IPS-15b (cell line): ENCODE measurements around the gene WSB1.

ENCODE experiments used
- H3K27me3 ChIP-seq: one replicate; pipeline ENCODE4 v1.6.1; 2013; ENCODE audit warnings: low read length; ENCODE audit not compliant: control insufficient read depth, insufficient read depth
- H3K36me3 ChIP-seq: one replicate; pipeline ENCODE4 v1.6.1; 2013; ENCODE audit warnings: low read length; ENCODE audit not compliant: control insufficient read depth, insufficient read depth
- H3K4me1 ChIP-seq: one replicate; pipeline ENCODE4 v1.6.1; 2013; ENCODE audit warnings: mild to moderate bottlenecking, low read length; ENCODE audit not compliant: control insufficient read depth, insufficient read depth
- H3K4me3 ChIP-seq: one replicate; pipeline ENCODE4 v1.5.1; 2013; ENCODE audit warnings: low read depth, low read length
- H3K9ac ChIP-seq: one replicate; pipeline ENCODE4 v1.6.1; 2013; ENCODE audit warnings: low read depth, mild to moderate bottlenecking, low read length
- H3K9me3 ChIP-seq: one replicate; pipeline ENCODE4 v1.6.1; 2013; ENCODE audit warnings: mild to moderate bottlenecking, low read length; ENCODE audit not compliant: control insufficient read depth, insufficient read depth

Gene WSB1

GRCh38 chr17:27343977-27344607 is 50.2 kb downstream of the WSB1 start:
- H3K36me3 ChIP-seq, result no peaks in the 10 kb centered on the region
- peaks cover 14% of the 10 kb centered on the region for H3K4me1 ChIP-seq
- H3K9ac ChIP-seq, result no peak overlapping the region
- H3K4me3 ChIP-seq, result no peak overlapping the region
- H3K9me3 ChIP-seq, result no peaks in the 10 kb centered on the region
- H3K27me3 ChIP-seq, result no peaks in the 10 kb centered on the region

DNA sequence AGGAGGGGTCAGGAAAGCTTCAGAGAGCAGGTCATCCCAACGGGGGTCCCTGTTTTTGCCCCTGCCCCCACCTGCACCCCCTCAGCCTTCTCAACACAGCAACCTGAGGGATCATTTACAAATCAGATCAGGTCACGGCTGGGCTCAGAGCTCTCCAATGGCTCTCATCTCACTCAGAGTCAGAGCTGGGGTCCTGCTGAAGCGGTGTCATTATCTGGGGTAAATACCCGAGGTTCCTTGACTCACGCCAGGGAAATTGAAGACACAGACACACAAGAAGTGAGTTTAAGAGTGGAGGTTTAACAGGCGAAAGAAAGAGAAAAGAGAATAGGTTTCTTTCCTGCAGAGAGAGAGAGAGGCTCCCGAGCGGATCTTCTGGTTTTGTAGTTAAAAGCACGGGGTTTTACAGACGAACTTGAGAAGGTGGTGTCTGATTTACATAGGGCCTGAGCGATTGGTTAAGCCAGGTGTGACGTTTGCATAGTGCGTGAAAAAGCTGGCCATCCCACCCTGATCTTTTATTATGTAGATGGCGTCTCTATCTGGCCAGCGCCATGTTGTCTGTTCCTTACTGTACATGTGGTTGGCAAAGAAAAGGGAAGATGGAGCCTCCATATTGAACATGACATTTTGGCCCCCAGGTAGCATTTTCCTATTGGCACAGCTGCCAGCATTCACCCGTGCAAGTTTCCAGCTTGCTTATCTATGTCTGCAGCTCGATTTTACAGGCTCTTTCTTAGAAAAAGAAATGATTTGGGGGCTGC is 51.4 kb downstream of the WSB1 start:
- Histone ChIP-seq H3K9me3 (no peaks in the 10 kb centered on the region), H3K27me3 (no peaks in the 10 kb centered on the region), H3K4me1 (peaks cover 10% of the 10 kb centered on the region), H3K4me3 (peak overlapping the region; percentile 53), H3K36me3 (no peaks in the 10 kb centered on the region), H3K9ac (peak overlapping the region; percentile 40)

GRCh38 chr17:27346228-27346899 is 52.5 kb downstream of the WSB1 start:
- H3K4me1 ChIP-seq, result peaks cover 4% of the 10 kb centered on the region
- H3K27me3 ChIP-seq, result no peaks in the 10 kb centered on the region
- H3K9ac ChIP-seq, result no peak overlapping the region
- H3K36me3 ChIP-seq, result no peaks in the 10 kb centered on the region
- no peak overlapping the region for H3K4me3 ChIP-seq
- no peaks in the 10 kb centered on the region for H3K9me3 ChIP-seq

DNA sequence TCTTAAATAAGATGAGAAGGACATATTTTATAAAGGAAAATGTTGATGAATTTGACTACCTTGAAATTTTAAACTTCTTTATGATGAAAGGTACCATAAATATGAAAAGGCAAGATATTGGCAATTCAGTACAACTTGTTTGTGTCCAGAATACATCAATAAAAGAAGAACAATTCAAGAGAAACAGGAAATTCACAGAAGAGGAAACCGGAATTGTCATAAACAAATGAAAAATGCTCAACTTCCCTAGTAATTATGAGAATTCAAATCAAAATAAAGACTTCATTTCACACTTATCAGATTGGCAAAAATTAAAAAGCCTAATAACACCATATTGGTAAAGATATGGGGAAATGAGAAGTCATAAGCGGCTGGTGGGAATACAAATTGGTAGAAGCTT is 54.3 kb downstream of the WSB1 start:
- Histone ChIP-seq H3K4me1 (peaks cover 1% of the 10 kb centered on the region), H3K4me3 (no peak overlapping the region), H3K9ac (no peak overlapping the region), H3K27me3 (no peaks in the 10 kb centered on the region), H3K36me3 (no peaks in the 10 kb centered on the region), H3K9me3 (no peaks in the 10 kb centered on the region)

GRCh38 chr17:27349540-27350021 is 55.7 kb downstream of the WSB1 start:
- Histone ChIP-seq H3K27me3 (peaks cover 3% of the 10 kb centered on the region), H3K4me1 (peaks cover 3% of the 10 kb centered on the region), H3K4me3 (peak overlapping the region; percentile 45), H3K9me3 (no peaks in the 10 kb centered on the region), H3K36me3 (no peaks in the 10 kb centered on the region), H3K9ac (no peak overlapping the region)

- Histone ChIP-seq H3K4me1 (peaks cover 3% of the 10 kb centered on the region), H3K9ac (no peak overlapping the region), H3K4me3 (no peak overlapping the region)
Measured at GRCh38 chr17:27351759-27352158, 57.8 kb downstream of the WSB1 start.

DNA sequence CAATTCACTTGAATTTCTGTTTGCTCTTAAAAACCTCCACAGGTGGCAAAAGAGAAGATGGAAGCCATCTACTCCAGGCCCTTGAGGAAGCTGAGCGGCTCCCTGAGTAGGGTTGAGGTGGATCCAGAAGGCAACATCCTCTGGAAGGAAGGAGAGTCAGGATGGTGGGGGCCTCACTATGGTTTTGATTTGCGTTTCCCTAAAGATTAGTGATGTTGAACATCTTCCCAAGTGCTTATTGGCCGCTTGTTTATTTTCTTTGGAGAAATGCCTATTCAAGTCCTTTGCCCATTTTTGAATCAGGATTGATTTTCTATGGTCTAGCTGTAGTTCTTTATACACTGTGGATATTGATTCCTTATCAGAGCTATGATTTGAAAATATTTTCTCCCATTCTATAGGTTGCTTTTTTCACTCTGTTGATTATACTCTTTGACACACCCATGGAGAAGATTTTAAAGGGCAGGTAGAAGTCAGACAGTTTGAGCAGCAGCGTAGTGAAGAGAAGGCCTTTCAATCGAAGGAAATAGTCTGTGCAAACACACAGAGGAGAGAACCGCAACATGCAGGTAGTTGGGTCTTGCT is 58.6 kb downstream of the WSB1 start:
- Histone ChIP-seq H3K36me3 (no peaks in the 10 kb centered on the region), H3K9me3 (no peaks in the 10 kb centered on the region), H3K4me1 (peaks cover 3% of the 10 kb centered on the region), H3K4me3 (peak overlapping the region; percentile 65), H3K27me3 (peaks cover 5% of the 10 kb centered on the region), H3K9ac (no peak overlapping the region)

More at GRCh38 chr17:27351759-27352158, 57.8 kb downstream of the WSB1 start:
- no peaks in the 10 kb centered on the region for H3K36me3 ChIP-seq
- peaks cover 5% of the 10 kb centered on the region for H3K27me3 ChIP-seq
- H3K9me3 ChIP-seq, result no peaks in the 10 kb centered on the region

- Histone ChIP-seq H3K9ac (peak overlapping the region; percentile 73), H3K9me3 (no peaks in the 10 kb centered on the region), H3K36me3 (no peaks in the 10 kb centered on the region), H3K4me1 (peaks cover 3% of the 10 kb centered on the region), H3K4me3 (peak overlapping the region; percentile 65), H3K27me3 (peaks cover 5% of the 10 kb centered on the region)
Measured at GRCh38 chr17:27353033-27353460, 59.1 kb downstream of the WSB1 start.

DNA sequence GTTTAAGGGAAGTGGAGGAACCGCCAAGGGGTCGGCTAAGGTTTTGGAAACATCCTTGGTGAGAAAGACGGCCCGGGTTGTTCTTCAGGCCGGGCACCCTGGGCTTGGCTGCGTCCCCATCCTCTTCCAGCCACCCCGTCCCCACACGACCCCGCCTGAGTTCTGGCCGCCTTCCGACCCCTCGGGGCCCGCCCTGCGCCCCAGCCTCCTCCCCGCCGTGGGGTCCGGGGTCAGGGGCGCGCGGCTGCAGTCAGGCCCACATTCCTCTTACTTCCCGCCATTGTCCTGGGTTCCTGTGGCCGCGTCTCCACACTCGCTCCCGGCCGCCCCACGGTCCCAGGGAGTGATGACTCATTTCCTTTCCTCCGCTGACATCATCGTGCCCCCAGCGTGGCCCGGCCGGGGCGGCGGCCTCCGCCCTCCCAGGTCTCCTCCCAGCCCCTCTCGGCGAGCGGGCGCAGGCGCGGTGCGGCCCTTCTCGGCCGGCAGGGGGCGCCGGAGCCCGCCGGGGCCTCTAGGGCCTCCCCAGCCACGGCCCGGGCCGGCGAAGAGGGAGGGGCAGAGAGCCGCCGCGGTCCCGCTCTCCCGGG is 59.6 kb downstream of the WSB1 start:
- peak overlapping the region; percentile 65 for H3K4me3 ChIP-seq
- H3K9me3 ChIP-seq, result no peaks in the 10 kb centered on the region
- H3K9ac ChIP-seq, result peak overlapping the region; percentile 73
- peaks cover 5% of the 10 kb centered on the region for H3K27me3 ChIP-seq
- H3K4me1 ChIP-seq, result peaks cover 3% of the 10 kb centered on the region
- H3K36me3 ChIP-seq, result no peaks in the 10 kb centered on the region

DNA sequence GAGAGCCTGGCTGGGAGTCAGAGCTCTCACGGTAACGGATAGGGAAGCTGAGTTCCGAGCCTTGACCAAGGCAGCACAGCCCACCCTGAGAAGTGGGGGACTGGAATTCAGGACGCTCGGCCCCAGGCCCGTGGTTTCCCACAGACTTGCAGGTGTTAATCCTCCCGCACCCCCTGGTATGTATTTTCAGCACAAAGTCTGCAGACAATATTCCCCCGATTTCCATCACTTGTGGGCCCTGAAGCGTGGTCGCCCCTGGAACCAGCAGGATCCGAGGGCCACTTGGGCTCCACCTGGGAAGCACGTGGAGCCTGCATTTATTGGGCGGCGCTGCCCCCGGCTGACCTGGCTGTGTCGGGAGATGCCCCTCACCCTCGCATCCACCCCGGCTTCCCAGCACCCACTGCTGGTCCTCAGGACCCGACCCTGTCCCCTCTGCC is 60.2 kb downstream of the WSB1 start:
- H3K9ac ChIP-seq, result peak overlapping the region; percentile 41
- peak overlapping the region; percentile 56 for H3K4me3 ChIP-seq
- no peaks in the 10 kb centered on the region for H3K36me3 ChIP-seq
- H3K4me1 ChIP-seq, result peaks cover 3% of the 10 kb centered on the region
- no peaks in the 10 kb centered on the region for H3K9me3 ChIP-seq
- peaks cover 5% of the 10 kb centered on the region for H3K27me3 ChIP-seq

DNA sequence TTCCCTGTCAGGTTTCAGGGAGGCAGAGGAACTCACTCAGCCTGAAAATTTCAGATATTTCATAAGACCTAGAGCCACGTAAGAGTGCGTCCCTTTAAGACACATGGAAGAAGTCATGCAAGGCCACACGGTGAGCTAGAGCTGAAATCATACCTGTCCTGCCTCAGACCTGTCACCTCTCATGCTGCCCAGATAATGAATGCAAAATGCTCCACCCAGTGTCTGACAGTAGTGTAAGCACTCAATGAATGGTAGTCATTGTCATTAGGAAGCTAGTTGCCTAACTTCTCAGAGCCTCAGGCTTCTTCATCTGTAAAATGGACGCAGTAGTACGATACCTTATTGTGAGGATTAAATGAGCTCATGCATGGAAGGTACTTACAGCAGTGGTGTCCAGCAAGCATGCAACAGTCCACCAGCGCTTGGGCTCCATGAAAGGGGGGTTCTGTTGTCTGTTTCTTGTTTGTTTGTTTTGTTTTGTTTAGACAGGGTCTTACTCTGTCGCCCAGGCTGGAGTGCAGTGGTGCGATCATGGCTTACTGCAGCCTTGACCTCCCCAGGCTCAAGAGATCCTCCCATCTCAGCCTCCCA is 60.7 kb downstream of the WSB1 start:
- H3K9me3 ChIP-seq, result no peaks in the 10 kb centered on the region
- peak overlapping the region; percentile 56 for H3K4me3 ChIP-seq
- H3K9ac ChIP-seq, result no peak overlapping the region
- peaks cover 5% of the 10 kb centered on the region for H3K27me3 ChIP-seq
- H3K4me1 ChIP-seq, result peaks cover 3% of the 10 kb centered on the region
- no peaks in the 10 kb centered on the region for H3K36me3 ChIP-seq
